ENCODE data around the gene BOLA2B.
"Not testable (repeated sequence)": the region's sequence is repeated elsewhere in the genome, so short reads cannot be mapped to it uniquely, and the experiment has no call there.

The BOLA2B gene

GRCh38 chr16:30179931-30180330, 13.5 kb downstream of the BOLA2B start:
- TF ChIP-seq ISL1 (CRISPR knock-in tag; IDR thresholded peaks at IDR 0.05) = no peak
- no peak for TF ChIP-seq ESRRG (CRISPR knock-in tag; IDR thresholded peaks at IDR 0.05)
- TF ChIP-seq PATZ1 (CRISPR knock-in tag; IDR thresholded peaks at IDR 0.05; ENCODE audit: borderline replicate concordance) = no peak
- no peak for TF ChIP-seq CSDC2 (CRISPR knock-in tag; IDR thresholded peaks at IDR 0.05)
- no peak for TF ChIP-seq POU6F1 (CRISPR knock-in tag; IDR thresholded peaks at IDR 0.05; ENCODE audit: borderline replicate concordance, low read depth)
- no peak for TF ChIP-seq ZFP3 (CRISPR knock-in tag; IDR thresholded peaks at IDR 0.05)
- TF ChIP-seq, protein P1, sequence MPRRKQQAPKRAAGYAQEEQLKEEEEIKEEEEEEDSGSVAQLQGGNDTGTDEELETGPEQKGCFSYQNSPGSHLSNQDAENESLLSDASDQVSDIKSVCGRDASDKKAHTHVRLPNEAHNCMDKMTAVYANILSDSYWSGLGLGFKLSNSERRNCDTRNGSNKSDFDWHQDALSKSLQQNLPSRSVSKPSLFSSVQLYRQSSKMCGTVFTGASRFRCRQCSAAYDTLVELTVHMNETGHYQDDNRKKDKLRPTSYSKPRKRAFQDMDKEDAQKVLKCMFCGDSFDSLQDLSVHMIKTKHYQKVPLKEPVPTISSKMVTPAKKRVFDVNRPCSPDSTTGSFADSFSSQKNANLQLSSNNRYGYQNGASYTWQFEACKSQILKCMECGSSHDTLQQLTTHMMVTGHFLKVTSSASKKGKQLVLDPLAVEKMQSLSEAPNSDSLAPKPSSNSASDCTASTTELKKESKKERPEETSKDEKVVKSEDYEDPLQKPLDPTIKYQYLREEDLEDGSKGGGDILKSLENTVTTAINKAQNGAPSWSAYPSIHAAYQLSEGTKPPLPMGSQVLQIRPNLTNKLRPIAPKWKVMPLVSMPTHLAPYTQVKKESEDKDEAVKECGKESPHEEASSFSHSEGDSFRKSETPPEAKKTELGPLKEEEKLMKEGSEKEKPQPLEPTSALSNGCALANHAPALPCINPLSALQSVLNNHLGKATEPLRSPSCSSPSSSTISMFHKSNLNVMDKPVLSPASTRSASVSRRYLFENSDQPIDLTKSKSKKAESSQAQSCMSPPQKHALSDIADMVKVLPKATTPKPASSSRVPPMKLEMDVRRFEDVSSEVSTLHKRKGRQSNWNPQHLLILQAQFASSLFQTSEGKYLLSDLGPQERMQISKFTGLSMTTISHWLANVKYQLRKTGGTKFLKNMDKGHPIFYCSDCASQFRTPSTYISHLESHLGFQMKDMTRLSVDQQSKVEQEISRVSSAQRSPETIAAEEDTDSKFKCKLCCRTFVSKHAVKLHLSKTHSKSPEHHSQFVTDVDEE (CRISPR knock-in tag; IDR thresholded peaks at IDR 0.05) = no peak
- ATAC-seq = no peak

- no peak for ATAC-seq
- TF ChIP-seq, protein P2, sequence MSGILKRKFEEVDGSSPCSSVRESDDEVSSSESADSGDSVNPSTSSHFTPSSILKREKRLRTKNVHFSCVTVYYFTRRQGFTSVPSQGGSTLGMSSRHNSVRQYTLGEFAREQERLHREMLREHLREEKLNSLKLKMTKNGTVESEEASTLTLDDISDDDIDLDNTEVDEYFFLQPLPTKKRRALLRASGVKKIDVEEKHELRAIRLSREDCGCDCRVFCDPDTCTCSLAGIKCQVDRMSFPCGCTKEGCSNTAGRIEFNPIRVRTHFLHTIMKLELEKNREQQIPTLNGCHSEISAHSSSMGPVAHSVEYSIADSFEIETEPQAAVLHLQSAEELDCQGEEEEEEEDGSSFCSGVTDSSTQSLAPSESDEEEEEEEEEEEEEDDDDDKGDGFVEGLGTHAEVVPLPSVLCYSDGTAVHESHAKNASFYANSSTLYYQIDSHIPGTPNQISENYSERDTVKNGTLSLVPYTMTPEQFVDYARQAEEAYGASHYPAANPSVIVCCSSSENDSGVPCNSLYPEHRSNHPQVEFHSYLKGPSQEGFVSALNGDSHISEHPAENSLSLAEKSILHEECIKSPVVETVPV (CRISPR knock-in tag; IDR thresholded peaks at IDR 0.05) = no peak
- no peak for TF ChIP-seq BACH2 (CRISPR knock-in tag; IDR thresholded peaks at IDR 0.05; ENCODE audit: borderline replicate concordance)
- TF ChIP-seq ZNF70 (CRISPR knock-in tag; IDR thresholded peaks at IDR 0.05) = no peak
- no peak for TF ChIP-seq CREB5 (CRISPR knock-in tag; IDR thresholded peaks at IDR 0.05; ENCODE audit: low read depth)
These were observed 14.3 kb downstream of the BOLA2B start for GRCh38 chr16:30179195-30179594.

DNA sequence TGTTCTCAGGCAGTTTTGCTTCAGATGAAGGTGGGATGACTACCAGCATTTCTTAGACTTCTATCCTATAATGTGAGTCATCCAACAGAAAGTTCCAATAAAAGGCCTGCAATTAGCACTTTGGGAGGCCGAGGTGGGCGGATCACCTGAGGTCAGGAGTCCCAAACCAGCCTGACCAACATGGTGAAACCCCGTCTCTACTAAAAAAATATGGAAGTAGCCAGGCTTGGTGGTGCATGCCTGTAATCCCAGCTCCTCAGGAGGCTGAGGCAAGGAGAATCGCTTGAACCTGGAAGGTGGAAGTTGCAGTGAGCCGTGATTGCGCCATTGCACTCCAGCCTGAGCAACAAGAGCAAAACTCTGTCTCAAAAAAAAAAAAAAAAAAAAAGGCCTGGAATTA, 16.6 kb downstream of the BOLA2B start:
- not testable (repeated sequence) for ATAC-seq

DNA sequence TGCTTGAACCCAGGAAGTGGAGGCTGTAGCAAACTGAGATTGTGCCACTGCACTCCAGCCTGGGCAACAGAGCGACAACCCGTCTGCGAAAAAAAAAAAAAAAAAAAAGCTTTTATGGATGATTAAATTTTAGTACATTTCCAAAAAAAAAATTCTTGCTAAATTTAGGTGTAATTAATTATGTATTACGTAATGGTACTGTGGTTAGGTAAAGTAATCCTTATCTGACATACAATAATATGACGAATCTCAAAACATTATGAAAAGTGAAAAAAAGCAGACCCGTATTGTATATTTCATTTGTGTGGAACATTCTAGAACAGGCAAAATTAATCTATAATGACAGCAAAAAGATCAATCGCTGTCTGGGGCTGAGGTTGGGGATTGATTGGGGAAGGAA, 20.4 kb downstream of the BOLA2B start:
- TF ChIP-seq ISL1 (CRISPR knock-in tag; IDR thresholded peaks at IDR 0.05) (peak; percentile 36), ZNF70 (CRISPR knock-in tag; IDR thresholded peaks at IDR 0.05) (no peak)
- no peak for ATAC-seq

DNA sequence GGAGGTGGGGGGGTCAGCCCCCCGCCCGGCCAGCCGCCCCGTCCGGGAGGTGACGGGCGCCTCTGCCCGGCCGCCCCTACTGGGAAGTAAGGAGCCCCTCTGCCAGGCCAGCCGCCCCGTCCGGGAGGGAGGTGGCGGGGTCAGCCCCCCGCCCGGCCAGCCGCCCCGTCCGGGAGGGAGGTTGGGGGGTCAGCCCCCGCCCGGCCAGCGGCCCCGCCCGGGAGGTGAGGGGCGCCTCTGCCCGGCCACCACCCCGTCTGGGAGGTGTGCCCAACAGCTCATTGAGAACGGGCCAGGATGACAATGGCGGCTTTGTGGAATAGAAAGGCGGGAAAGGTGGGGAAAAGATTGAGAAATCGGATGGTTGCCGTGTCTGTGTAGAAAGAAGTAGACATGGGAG, 23.3 kb downstream of the BOLA2B start:
- not testable (repeated sequence) for ATAC-seq

DNA sequence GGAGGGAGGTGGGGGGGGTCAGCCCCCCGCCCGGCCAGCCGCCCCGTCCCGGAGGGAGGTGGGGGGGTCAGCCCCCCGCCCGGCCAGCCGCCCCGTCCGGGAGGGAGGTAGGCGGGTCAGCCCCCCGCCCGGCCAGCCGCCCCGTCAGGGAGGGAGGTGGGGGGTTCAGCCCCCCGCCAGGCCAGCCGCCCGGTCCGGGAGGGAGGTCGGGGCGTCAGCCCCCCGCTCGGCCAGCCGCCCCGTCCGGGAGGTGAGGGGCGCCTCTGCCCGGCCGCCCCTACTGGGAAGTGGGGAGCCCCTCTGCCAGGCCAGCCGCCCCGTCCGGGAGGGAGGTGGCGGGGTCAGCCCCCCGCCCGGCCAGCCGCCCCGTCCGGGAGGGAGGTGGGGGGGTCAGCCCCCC, 24.1 kb downstream of the BOLA2B start:
- not testable (repeated sequence) for ATAC-seq

DNA sequence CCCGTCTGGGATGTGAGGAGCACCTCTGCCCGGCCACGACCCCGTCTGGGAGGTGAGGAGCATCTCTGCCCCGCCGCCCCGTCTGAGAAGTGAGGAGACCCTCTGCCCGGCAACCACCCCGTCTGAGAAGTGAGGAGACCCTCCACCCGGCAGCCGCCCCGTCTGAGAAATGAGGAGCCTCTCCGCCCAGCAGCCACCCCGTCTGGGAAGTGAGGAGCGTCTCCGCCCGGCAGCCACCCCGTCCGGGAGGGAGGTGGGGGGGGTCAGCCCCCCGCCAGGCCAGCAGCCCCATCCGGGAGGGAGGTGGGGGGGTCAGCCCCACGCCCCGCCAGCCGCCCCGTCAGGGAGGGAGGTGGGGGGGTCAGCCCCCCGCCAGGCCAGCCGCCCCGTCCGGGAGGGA, 24.7 kb downstream of the BOLA2B start:
- not testable (repeated sequence) for ATAC-seq
